T-helper 1 cell treated with Interleukin-12 subunit alpha and Interleukin-12 subunit beta and Interleukin-4 antibody, amounts not matched to agents 30 μg/mL and 1 μg/mL, for 36 hours (primary cell): Measurements from ENCODE around the gene ARL16.

Experiments used
- H3K27ac Mint-ChIP-seq: one replicate; pipeline ENCODE4 v1.8.0; 2021; ENCODE audit warnings: mild to moderate bottlenecking, mixed read lengths
- H3K27me3 Mint-ChIP-seq: one replicate; pipeline ENCODE4 v1.8.0; 2021; ENCODE audit warnings: low read depth, mixed read lengths
- H3K36me3 Mint-ChIP-seq: one replicate; pipeline ENCODE4 v1.8.0; 2021; ENCODE audit warnings: low read depth, mixed read lengths
- H3K4me1 Mint-ChIP-seq: one replicate; pipeline ENCODE4 v1.8.0; 2021; ENCODE audit warnings: low read depth, mixed read lengths
- H3K4me3 Mint-ChIP-seq: one replicate; pipeline ENCODE4 v1.8.0; 2021; ENCODE audit warnings: mild to moderate bottlenecking, moderate library complexity, mixed read lengths
- H3K9me3 Mint-ChIP-seq: one replicate; pipeline ENCODE4 v1.8.0; 2021; ENCODE audit warnings: mixed read lengths

Gene ARL16

GRCh38 chr17:81683584-81684441 lies at the start of gene ARL16, which contains the start of gene HGS:
Gene ARL16, minus strand, starts transcription at chr17:81683797. Its CDS starts 44 bp downstream, at chr17:81683753.
Gene HGS, plus strand, starts transcription at chr17:81684011. Its CDS starts 56 bp downstream, at chr17:81684067.
- peak within 1 kb of the TSS; percentile 98 for H3K4me3 Mint-ChIP-seq
- peak within 1 kb of the TSS; percentile 95 for H3K27ac Mint-ChIP-seq
- no peaks in the 10 kb centered on the region for H3K27me3 Mint-ChIP-seq
- peaks cover 21% of the 10 kb centered on the region for H3K4me1 Mint-ChIP-seq
- peaks cover 26% of the 10 kb centered on the region for H3K36me3 Mint-ChIP-seq
- H3K9me3 Mint-ChIP-seq, result no peaks in the 10 kb centered on the region

DNA sequence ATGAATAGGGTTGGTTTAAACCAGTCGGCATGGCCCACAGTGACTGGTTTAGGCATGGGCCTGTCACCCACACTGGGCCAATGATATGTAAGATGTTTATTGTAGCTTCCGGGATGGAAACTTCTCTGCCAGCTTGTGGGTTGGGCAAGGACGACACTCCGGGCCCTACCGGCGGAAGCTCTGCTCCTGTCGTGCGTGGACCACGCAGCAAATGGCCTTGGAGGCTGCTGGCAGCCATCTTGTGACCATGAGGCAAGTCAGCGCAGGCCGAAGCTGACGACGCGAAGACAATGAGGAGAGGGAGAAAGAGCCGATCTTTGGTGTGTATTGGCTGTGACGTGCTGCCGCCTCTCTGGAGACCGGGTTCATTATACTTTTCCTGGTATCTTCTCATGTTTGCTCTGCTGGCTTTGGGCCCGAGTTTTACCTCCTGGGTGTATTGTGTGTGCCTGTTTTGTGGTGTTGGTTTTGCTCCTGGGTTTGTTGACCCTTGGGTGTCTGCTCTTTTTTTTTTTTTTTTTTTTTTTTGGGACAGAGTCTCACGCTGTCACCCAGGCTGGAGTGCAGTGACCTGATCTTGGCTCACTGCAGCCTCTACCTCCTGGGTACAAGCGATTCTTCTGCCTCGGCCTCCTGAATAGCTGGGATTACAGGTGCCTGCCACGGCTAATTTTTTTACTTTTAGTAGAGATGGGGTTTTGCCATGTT lies 43.9 kb upstream of the ARL16 start:
- Mint-ChIP-seq H3K27ac (no peak overlapping the region), H3K4me3 (no peak overlapping the region), H3K9me3 (no peaks in the 10 kb centered on the region), H3K27me3 (peaks cover 15% of the 10 kb centered on the region), H3K4me1 (peaks cover 6% of the 10 kb centered on the region), H3K36me3 (no peaks in the 10 kb centered on the region)

DNA sequence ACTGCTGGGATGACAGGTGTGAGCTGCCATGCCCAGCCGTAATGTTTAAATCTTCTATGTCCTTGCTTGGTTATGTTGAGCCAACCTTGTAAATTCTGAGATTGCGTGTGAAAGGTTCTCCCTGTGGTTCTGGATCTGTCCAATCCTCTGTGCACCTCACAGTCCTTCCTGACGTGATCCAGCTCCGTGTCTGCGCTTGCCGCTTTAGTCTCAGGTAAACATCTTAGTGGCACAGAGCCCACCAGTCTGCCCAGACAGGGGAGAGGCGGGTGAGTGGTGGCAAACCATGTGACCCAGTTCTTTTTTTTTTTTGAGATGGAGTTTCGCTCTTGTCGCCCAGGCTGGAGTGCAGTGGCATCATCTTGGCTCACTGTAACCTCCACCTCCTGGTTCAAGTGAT lies 42.4 kb upstream of the ARL16 start:
- no peaks in the 10 kb centered on the region for H3K36me3 Mint-ChIP-seq
- no peak overlapping the region for H3K4me3 Mint-ChIP-seq
- peaks cover 10% of the 10 kb centered on the region for H3K27me3 Mint-ChIP-seq
- H3K27ac Mint-ChIP-seq, result no peak overlapping the region
- no peaks in the 10 kb centered on the region for H3K9me3 Mint-ChIP-seq
- peaks cover 4% of the 10 kb centered on the region for H3K4me1 Mint-ChIP-seq

DNA sequence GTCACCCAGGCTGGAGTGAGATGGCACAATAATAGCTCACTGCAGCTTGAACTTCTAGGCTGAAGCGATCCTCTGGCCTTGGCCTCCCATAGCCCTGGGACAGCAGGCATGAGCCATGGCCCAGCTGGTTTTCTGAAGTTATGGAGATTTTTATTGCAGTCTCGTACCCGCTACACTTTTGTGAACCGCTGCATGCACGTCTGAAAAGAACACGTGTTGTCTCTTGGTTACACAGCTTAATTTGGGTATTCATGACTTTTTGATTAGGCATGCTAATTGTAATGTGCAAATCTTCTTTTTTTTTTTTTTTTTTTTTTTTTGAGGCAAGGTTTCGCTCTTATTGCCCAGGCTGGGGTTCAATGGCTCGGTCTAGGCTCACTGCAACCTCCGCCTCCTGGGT lies 41.8 kb upstream of the ARL16 start:
- Mint-ChIP-seq H3K27me3 (peaks cover 7% of the 10 kb centered on the region), H3K9me3 (no peaks in the 10 kb centered on the region), H3K4me3 (no peak overlapping the region), H3K36me3 (no peaks in the 10 kb centered on the region), H3K27ac (no peak overlapping the region), H3K4me1 (peaks cover 4% of the 10 kb centered on the region)

DNA sequence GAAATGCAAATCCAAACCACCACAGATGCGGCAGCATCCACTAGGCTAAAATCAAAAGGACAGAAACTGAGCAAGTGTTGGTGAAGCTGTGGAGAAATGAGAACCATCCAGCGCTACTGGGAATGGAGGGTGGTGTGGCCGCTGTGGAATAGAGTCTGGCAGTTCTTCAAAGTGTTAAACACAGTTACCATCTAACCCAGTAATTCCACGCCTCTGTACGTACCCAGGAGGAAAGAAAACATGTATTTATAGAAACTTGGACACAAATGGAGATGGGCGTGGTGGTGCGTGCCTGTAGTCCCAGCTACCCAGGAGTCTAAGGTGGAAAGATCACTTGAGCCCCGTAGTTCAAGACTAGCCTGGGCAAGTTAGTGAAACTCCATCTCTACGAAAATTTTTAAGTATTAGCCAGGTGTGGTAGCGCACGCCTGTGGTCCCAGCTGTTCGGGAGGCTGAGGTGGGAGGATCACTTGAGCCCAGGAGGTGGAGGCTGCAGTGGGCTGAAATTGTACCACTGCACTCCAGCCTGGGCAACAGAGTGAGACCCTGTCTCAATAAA lies 40.1 kb upstream of the ARL16 start:
- Mint-ChIP-seq H3K27ac (no peak overlapping the region), H3K4me1 (peaks cover 4% of the 10 kb centered on the region), H3K4me3 (no peak overlapping the region), H3K36me3 (no peaks in the 10 kb centered on the region), H3K27me3 (peaks cover 7% of the 10 kb centered on the region), H3K9me3 (no peaks in the 10 kb centered on the region)

GRCh38 chr17:81722184-81723120 lies 38.9 kb upstream of the ARL16 start:
- Mint-ChIP-seq H3K4me3 (no peak overlapping the region), H3K36me3 (no peaks in the 10 kb centered on the region), H3K4me1 (peaks cover 4% of the 10 kb centered on the region), H3K9me3 (no peaks in the 10 kb centered on the region), H3K27me3 (peaks cover 7% of the 10 kb centered on the region), H3K27ac (no peak overlapping the region)

DNA sequence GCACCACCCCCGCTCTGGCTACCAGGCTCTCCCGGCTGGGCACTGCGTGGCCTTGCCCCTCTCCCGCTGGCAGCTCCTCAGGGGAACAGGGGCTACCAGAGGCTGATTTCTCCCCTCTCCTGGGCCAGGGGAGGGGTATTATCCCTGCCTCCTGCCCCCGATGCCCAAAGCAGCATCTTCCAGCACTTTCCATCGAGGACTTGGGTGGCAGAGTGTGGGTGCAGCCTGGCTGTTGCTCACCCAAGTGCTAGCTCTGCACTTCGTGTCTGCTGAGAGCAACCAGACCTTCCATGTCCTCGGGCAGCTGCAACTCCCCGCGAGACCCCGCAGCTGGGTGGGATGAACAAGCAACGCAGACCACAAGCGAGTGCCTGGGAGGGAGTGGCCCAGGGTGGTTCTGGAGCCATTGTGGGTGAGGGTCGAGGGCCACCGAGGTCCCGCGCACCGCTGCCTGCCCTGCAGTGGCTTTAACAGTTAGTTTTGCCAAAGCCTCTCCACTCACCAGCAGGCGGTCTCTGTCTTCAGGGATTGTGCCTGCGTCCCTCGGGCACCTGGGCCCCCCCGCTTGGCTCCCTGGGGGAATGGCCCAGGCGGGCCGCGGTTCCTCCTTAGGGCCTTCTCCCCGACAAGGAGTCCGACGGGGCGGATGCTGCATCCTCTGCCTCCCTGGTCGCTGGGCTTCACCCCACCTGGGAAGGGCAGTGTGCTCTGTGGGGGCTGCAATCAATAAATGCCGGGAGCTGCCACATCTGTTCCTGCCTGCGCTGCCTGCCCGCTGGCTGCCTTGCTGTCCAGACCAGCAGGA lies 36.9 kb upstream of the ARL16 start:
- no peaks in the 10 kb centered on the region for H3K9me3 Mint-ChIP-seq
- peaks cover 7% of the 10 kb centered on the region for H3K27me3 Mint-ChIP-seq
- H3K4me1 Mint-ChIP-seq, result peaks cover 4% of the 10 kb centered on the region
- H3K27ac Mint-ChIP-seq, result no peak overlapping the region
- H3K36me3 Mint-ChIP-seq, result no peaks in the 10 kb centered on the region
- no peak overlapping the region for H3K4me3 Mint-ChIP-seq

DNA sequence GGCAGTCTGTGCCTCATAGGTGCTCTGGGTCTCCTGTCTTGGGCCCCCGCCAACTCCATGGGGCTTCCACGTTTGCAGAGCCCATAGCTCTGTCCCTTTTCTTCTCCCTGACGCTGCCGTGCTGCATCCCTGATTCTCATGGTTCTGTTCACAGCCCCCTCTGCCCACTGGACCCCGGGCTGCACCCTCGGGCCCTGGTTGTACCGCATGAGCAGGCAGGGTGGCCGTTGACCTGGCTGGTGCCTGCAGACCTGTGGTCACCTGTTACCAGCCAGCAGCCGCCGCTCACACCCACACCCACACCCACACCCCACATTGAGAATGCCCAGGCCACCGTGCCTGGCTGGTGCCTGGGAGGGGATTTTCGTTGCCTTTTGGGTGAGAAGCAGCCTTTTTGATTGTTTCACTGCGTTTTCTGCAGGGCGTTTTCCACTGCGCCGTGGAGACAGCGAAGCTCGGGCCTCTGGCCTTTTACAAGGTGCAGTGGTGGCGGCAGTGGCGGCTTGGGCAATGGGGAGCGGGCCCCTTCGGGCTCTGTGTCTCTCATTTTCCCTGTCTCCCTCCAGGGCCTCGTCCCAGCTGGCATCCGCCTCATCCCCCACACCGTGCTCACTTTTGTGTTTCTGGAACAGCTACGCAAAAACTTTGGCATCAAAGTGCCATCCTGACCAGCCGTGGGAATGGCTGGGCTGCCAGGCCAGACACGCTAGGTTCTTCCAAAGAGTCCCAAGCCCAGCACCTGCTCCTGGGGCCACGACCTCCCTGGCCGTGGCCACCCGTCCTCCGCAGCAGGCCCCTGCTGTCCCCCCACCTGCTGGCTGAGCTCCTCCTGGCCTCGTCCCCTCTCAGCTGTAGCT lies 36.0 kb upstream of the ARL16 start:
- H3K9me3 Mint-ChIP-seq, result no peaks in the 10 kb centered on the region
- no peak overlapping the region for H3K4me3 Mint-ChIP-seq
- H3K27ac Mint-ChIP-seq, result no peak overlapping the region
- H3K27me3 Mint-ChIP-seq, result peaks cover 7% of the 10 kb centered on the region
- peaks cover 4% of the 10 kb centered on the region for H3K4me1 Mint-ChIP-seq
- no peaks in the 10 kb centered on the region for H3K36me3 Mint-ChIP-seq

DNA sequence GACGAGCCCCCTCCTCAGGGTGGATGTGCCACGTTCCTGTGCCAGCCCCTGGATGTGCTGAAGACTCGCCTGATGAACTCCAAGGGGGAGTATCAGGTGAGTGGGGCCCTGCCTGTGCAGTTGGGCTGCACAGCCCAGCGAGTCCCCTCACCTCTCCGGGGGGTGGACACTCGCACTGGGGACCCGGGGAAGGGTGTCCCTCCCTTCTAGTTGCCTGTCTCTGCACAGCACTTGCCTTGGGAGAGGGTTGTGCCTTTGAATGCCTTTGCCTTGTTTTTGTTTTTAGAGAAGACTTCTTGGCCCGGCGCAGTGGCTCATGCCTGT lies 34.1 kb upstream of the ARL16 start:
- Mint-ChIP-seq H3K27ac (no peak overlapping the region), H3K36me3 (no peaks in the 10 kb centered on the region), H3K9me3 (no peaks in the 10 kb centered on the region), H3K4me1 (peaks cover 6% of the 10 kb centered on the region), H3K4me3 (no peak overlapping the region), H3K27me3 (no peaks in the 10 kb centered on the region)

DNA sequence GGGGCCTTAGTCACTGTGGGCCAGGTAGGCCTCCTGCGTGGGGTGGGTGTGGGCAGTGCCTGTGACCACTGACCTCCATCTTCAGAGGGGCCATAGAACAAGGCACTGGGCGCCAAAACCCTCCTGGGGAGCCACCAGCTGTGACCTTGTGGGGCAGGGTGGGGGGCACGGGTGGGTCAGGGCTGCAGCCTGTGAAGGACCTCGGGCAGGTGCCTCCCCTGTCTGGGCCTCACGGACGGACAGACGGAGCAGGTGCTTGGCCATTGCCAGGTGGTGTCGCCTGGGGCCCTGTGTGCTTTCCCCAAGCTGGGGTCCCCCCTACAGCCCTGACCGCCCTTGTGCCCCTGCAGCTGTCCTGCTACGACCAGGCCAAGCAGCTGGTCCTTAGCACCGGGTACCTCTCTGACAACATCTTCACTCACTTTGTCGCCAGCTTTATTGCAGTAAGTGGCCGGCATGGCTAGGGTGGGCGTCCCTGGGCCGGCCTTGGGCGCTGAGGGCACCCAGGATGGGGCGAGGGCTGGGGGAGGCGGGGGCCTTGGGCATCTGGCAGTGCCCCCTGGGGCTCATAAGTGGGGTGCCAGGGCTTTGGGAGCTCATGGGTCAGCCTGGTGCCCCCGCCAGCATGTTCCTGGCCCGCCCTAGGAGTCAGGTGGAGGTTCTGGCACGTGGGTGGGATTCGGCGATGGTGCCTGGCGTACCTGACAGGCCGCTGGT lies 33.6 kb upstream of the ARL16 start:
- no peak overlapping the region for H3K4me3 Mint-ChIP-seq
- H3K27ac Mint-ChIP-seq, result no peak overlapping the region
- peaks cover 7% of the 10 kb centered on the region for H3K4me1 Mint-ChIP-seq
- H3K27me3 Mint-ChIP-seq, result no peaks in the 10 kb centered on the region
- no peaks in the 10 kb centered on the region for H3K36me3 Mint-ChIP-seq
- no peaks in the 10 kb centered on the region for H3K9me3 Mint-ChIP-seq

DNA sequence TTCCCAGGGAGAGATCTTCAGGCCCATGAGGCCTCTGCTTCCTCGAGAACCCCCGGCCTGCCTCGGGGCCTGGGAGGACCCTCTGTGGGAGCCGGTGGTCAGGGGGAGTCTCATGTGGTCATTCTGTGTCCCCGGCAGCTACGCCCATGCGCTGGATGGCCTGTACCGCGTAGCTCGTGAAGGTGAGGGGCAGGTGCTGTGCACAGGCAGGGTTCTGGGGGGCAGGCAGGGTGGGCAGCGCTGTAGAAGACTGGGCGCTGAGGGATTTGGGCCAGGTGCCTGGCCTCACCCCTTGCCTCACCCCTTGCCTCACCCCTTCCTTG lies 33.0 kb upstream of the ARL16 start:
- Mint-ChIP-seq H3K27me3 (no peaks in the 10 kb centered on the region), H3K36me3 (no peaks in the 10 kb centered on the region), H3K9me3 (no peaks in the 10 kb centered on the region), H3K4me3 (no peak overlapping the region), H3K4me1 (peaks cover 7% of the 10 kb centered on the region), H3K27ac (no peak overlapping the region)

GRCh38 chr17:81715872-81716673 lies 32.5 kb upstream of the ARL16 start:
- no peaks in the 10 kb centered on the region for H3K9me3 Mint-ChIP-seq
- H3K36me3 Mint-ChIP-seq, result no peaks in the 10 kb centered on the region
- H3K27ac Mint-ChIP-seq, result no peak overlapping the region
- peaks cover 7% of the 10 kb centered on the region for H3K4me1 Mint-ChIP-seq
- no peak overlapping the region for H3K4me3 Mint-ChIP-seq
- no peaks in the 10 kb centered on the region for H3K27me3 Mint-ChIP-seq
